Keratinocyte (primary cell): ENCODE results near the gene EVX2. TPM values are rescaled to one million over a fixed set of nuclear protein-coding genes. Genes with fewer than 3 reads are reported as not detected.
A peak's percentile ranks its signal among the peaks of the same experiment; 100 is the strongest.

Experiments
- DNase-seq: peaks from one replicate; pipeline ENCODE4 v3.0.0-alpha.2; 2011; ENCODE audit warnings: low read depth, missing footprints, low spot score
- FAIRE-seq: peaks from 2 replicates; lab custom pipeline; 2011; peaks lifted over from hg19 to GRCh38; lab: Jason Lieb, UNC
- H2AFZ ChIP-seq: 2 replicates; pipeline ENCODE4 v1.6.0; 2012; ENCODE audit warnings: low read length, control low read depth, inconsistent platforms; ENCODE audit not compliant: control insufficient read depth
- H3K27ac ChIP-seq: 2 replicates; pipeline ENCODE4 v1.5.1; 2011; ENCODE audit warnings: low read length; ENCODE audit not compliant: control insufficient read depth, insufficient read depth
- H3K27me3 ChIP-seq: 3 replicates; pipeline ENCODE4 v1.6.0; 2011; ENCODE audit warnings: low read length; ENCODE audit not compliant: control insufficient read depth, insufficient read depth; ENCODE audit errors: extremely low read depth
- H3K36me3 ChIP-seq, 2 experiments: 2 replicates in 1 of 2; 3 replicates in 1 of 2; pipeline ENCODE4 v1.5.1; 2011; ENCODE audit warnings: low read length in 2 of 2, mild to moderate bottlenecking in 1 of 2; ENCODE audit not compliant: control insufficient read depth in 2 of 2, insufficient read depth in 2 of 2; ENCODE audit errors: extremely low read depth in 1 of 2
- H3K4me1 ChIP-seq: 3 replicates; pipeline ENCODE4 v1.5.1; 2011; ENCODE audit warnings: low read length; ENCODE audit not compliant: control insufficient read depth, insufficient read depth; ENCODE audit errors: extremely low read depth
- H3K4me2 ChIP-seq: 3 replicates; pipeline ENCODE4 v1.6.0; 2011; ENCODE audit warnings: low read depth, low read length; ENCODE audit not compliant: control insufficient read depth, insufficient read depth; ENCODE audit errors: extremely low read depth
- H3K4me3 ChIP-seq, 3 experiments: fragments of 200-600 bp in 1 of 3; sonication (generic) in 1 of 3; 2 replicates in 2 of 3; 3 replicates in 1 of 3; pipeline ENCODE4 v1.5.1; 2011 to 2016; ENCODE audit warnings: low read length in 3 of 3, mild to moderate bottlenecking in 3 of 3, control low read depth in 2 of 3, inconsistent platforms in 1 of 3, low read depth in 1 of 3, mixed read lengths in 1 of 3, mixed run types in 1 of 3, moderate library complexity in 1 of 3; ENCODE audit not compliant: control insufficient read depth in 2 of 3, insufficient read depth in 2 of 3; ENCODE audit errors: extremely low read depth in 1 of 3
- H3K79me2 ChIP-seq: 2 replicates; pipeline ENCODE4 v1.6.0; 2012; ENCODE audit warnings: low read length; ENCODE audit not compliant: control insufficient read depth, insufficient read depth
- H3K9ac ChIP-seq: 3 replicates; pipeline ENCODE4 v1.6.0; 2011; ENCODE audit warnings: low read length; ENCODE audit not compliant: control insufficient read depth, insufficient read depth; ENCODE audit errors: extremely low read depth
- H3K9me1 ChIP-seq: 3 replicates; pipeline ENCODE4 v1.6.0; 2011; ENCODE audit warnings: low read length; ENCODE audit not compliant: control insufficient read depth, insufficient read depth; ENCODE audit errors: extremely low read depth
- H3K9me3 ChIP-seq: 2 replicates; pipeline ENCODE4 v1.5.1; 2012; ENCODE audit warnings: low read depth, low read length; ENCODE audit not compliant: control insufficient read depth
- H4K20me1 ChIP-seq: 3 replicates; pipeline ENCODE4 v1.6.0; 2011; ENCODE audit warnings: low read length; ENCODE audit not compliant: control insufficient read depth, insufficient read depth; ENCODE audit errors: extremely low read depth
- EZH2 ChIP-seq: IDR thresholded peaks from one replicate; pipeline ENCODE4 v1.6.1; 2012; ENCODE audit warnings: inconsistent platforms, mild to moderate bottlenecking, low read length, moderate library complexity
- dilution Hi-C: fragments of 300-500 bp; cut with MboI; formaldehyde crosslinking; loops from one replicate; pipeline ENCODE4 v1.7.0; 2020; ENCODE audit warnings: low sequenced_read_pairs; ENCODE audit not compliant: extremely low pct_ligation_motif_present
- polyA plus RNA-seq, 5 experiments: library from polyadenylated mRNA; depleted of rRNA in 3 of 5; stranded (reverse) in 3 of 5; stranded (forward) in 1 of 5; unstranded in 1 of 5; fragments of >200 nt; gene quantifications; 1 replicate in 1 of 5; 2 replicates in 3 of 5; 3 replicates in 1 of 5; pipeline versions ENCODE4 v1.2.1 to v1.2.3, GENCODE V29; 2011 to 2012; ENCODE audit warnings: missing spikeins in 2 of 5, low read depth in 1 of 5, low replicate concordance in 1 of 5
- TF ChIP-seq, protein P1 (sequence below), 3 experiments: IDR thresholded peaks in 1 of 3; conservative IDR thresholded peaks in 1 of 3; optimal IDR thresholded peaks in 1 of 3; 2 replicates in 2 of 3; 3 replicates in 1 of 3; pipeline versions ENCODE3 to v1.5.1; 2011; ENCODE audit warnings: low read length in 3 of 3, mild to moderate bottlenecking in 3 of 3, moderate library complexity in 2 of 3, control low read depth in 1 of 3, inconsistent platforms in 1 of 3; ENCODE audit not compliant: insufficient read depth in 2 of 3; ENCODE audit errors: extremely low read depth in 1 of 3

Gene EVX2
- polyA plus RNA-seq, 1 donor (not counting 4 experiments of a cell fraction or from before 2014, with no cell fraction given) = not detected

DNA sequence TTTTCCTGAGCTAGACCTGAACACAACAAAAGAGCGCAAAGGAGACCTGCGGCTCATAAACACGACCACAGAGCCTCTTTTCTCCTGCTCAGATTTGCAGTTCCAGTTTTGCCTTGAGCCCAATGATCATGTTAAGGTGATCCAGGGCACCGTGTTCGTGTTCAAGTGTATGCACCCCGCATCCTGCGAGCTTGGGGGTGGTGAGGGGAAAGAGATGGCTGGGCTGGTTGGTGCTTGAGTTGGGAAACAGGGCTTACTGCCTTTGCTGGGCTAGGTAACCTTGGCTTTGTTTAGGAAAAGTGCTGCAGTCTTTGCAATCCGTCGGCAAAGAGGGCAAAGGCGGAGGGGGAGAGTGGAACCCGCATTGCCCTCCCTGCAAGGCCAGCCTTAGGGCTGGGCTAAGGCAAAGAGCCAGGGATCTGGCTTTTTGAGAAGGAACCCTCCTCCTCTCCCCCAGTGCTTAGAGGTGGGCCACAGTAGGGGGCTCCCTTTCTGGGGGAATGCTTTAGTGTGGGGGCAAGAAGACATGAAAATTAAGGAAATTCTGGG is 34.1 kb upstream of the EVX2 start:
- FAIRE-seq (no peak), DNase-seq (no peak)
- Histone ChIP-seq H3K79me2 (no peaks in the 10 kb centered on the region), H3K27ac (no peak overlapping the region), H3K9me1 (no peaks in the 10 kb centered on the region), H3K36me3 (no peaks in the 10 kb centered on the region), H3K4me3 (no peak overlapping the region), H2AFZ (no peak overlapping the region), H3K4me2 (no peak overlapping the region), H3K9me3 (peaks cover 4% of the 10 kb centered on the region), H3K27me3 (peaks cover 97% of the 10 kb centered on the region), H3K9ac (no peak overlapping the region), H4K20me1 (no peaks in the 10 kb centered on the region), H3K4me1 (no peaks in the 10 kb centered on the region)
- no peak for TF ChIP-seq EZH2
- TF ChIP-seq, protein P1, sequence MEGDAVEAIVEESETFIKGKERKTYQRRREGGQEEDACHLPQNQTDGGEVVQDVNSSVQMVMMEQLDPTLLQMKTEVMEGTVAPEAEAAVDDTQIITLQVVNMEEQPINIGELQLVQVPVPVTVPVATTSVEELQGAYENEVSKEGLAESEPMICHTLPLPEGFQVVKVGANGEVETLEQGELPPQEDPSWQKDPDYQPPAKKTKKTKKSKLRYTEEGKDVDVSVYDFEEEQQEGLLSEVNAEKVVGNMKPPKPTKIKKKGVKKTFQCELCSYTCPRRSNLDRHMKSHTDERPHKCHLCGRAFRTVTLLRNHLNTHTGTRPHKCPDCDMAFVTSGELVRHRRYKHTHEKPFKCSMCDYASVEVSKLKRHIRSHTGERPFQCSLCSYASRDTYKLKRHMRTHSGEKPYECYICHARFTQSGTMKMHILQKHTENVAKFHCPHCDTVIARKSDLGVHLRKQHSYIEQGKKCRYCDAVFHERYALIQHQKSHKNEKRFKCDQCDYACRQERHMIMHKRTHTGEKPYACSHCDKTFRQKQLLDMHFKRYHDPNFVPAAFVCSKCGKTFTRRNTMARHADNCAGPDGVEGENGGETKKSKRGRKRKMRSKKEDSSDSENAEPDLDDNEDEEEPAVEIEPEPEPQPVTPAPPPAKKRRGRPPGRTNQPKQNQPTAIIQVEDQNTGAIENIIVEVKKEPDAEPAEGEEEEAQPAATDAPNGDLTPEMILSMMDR (optimal IDR thresholded peaks at IDR 0.05 in 1 of 3, IDR thresholded peaks at IDR 0.05 in 1 of 3, conservative IDR thresholded peaks at IDR 0.05 in 1 of 3; ENCODE audit: extremely low read depth in 1 of 3, insufficient read depth in 2 of 3, low read length in 3 of 3) = no peak
- dilution Hi-C loops = no loop called here

DNA sequence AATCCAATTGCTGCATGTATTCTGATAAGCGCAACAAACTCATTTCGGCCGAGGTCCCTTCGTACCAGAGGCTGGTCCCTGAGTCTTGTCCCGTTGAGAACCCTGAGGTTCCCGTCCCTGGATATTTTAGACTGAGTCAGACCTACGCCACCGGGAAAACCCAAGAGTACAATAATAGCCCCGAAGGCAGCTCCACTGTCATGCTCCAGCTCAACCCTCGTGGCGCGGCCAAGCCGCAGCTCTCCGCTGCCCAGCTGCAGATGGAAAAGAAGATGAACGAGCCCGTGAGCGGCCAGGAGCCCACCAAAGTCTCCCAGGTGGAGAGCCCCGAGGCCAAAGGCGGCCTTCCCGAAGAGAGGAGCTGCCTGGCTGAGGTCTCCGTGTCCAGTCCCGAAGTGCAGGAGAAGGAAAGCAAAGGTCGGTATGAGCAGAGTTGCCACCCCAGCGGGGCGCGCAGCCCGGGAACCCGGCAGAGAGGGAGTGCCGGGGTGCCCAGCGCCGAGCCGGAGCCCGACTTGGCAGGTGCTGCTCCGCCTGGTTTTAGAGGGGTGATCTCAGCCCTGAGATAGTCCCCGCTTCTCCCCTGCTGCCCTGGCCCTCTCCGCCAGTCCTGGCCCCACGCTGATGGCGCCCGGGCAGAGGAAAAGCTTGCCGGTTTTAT is 33.5 kb upstream of the EVX2 start:
- Histone ChIP-seq H3K4me3 (no peak overlapping the region), H3K27me3 (peaks cover 97% of the 10 kb centered on the region), H3K4me1 (no peaks in the 10 kb centered on the region), H3K9me3 (peaks cover 4% of the 10 kb centered on the region), H3K9me1 (no peaks in the 10 kb centered on the region), H3K36me3 (no peaks in the 10 kb centered on the region), H3K4me2 (no peak overlapping the region), H3K27ac (no peak overlapping the region), H2AFZ (no peak overlapping the region), H4K20me1 (no peaks in the 10 kb centered on the region), H3K79me2 (no peaks in the 10 kb centered on the region), H3K9ac (no peak overlapping the region)
- no peak for FAIRE-seq
- TF ChIP-seq, protein P1 (optimal IDR thresholded peaks at IDR 0.05 in 1 of 3, IDR thresholded peaks at IDR 0.05 in 1 of 3, conservative IDR thresholded peaks at IDR 0.05 in 1 of 3; ENCODE audit: extremely low read depth in 1 of 3, insufficient read depth in 2 of 3, low read length in 3 of 3) = no peak
- TF ChIP-seq EZH2 = peak; percentile 62
- DNase-seq = no peak
- dilution Hi-C loops = no loop called here
